Fibroblast of skin of left biceps (primary cell): ENCODE measurements around the gene SGMS2.

ENCODE experiments used
- DNase-seq, 2 experiments: peaks; one replicate each; pipeline ENCODE4 v3.0.0-alpha.2; 2013; ENCODE audit warnings: low read depth in 2 of 2

The SGMS2 gene

GRCh38 chr4:107824350-107825071, at the start of gene SGMS2:
TSS of gene SGMS2 (plus strand) at chr4:107824932. CDS start at chr4:107895554, 70,622 bp downstream.
- peak; percentile 36 to 45 for DNase-seq

GRCh38 chr4:107777890-107778289, 46.8 kb upstream of the SGMS2 start:
- no peak for DNase-seq

GRCh38 chr4:107778784-107779530, 45.8 kb upstream of the SGMS2 start:
- DNase-seq: no peak

- DNase-seq: no peak
These were observed 44.1 kb upstream of the SGMS2 start for GRCh38 chr4:107780665-107781064.

- no peak for DNase-seq
These were observed 32.8 kb upstream of the SGMS2 start for GRCh38 chr4:107791902-107792301.

- DNase-seq: no peak
These were observed 32.0 kb upstream of the SGMS2 start for GRCh38 chr4:107792711-107793110.

GRCh38 chr4:107793996-107794395, 30.7 kb upstream of the SGMS2 start:
- DNase-seq: no peak

- no peak for DNase-seq
These were observed 24.9 kb upstream of the SGMS2 start for GRCh38 chr4:107799669-107800450.

- DNase-seq: no peak
These were observed 24.0 kb upstream of the SGMS2 start for GRCh38 chr4:107800706-107801105.

- DNase-seq: no peak
These were observed 22.9 kb upstream of the SGMS2 start for GRCh38 chr4:107801766-107802211.

- no peak for DNase-seq
These were observed 19.8 kb upstream of the SGMS2 start for GRCh38 chr4:107804956-107805355.

- DNase-seq: no peak
These were observed 18.5 kb upstream of the SGMS2 start for GRCh38 chr4:107806196-107806595.

GRCh38 chr4:107808572-107808971, 16.2 kb upstream of the SGMS2 start:
- DNase-seq: no peak

GRCh38 chr4:107809210-107809609, 15.5 kb upstream of the SGMS2 start:
- DNase-seq: no peak

- no peak for DNase-seq
These were observed 10.0 kb upstream of the SGMS2 start for GRCh38 chr4:107814758-107815157.

- DNase-seq: no peak
These were observed 9.6 kb upstream of the SGMS2 start for GRCh38 chr4:107815158-107815557.

GRCh38 chr4:107818301-107818910, 6.3 kb upstream of the SGMS2 start:
- DNase-seq: no peak

- no peak for DNase-seq
These were observed 822 bp upstream of the SGMS2 start for GRCh38 chr4:107823870-107824349.

- no peak for DNase-seq
These were observed 516 bp downstream of the SGMS2 start for GRCh38 chr4:107825072-107825824.

GRCh38 chr4:107826421-107826980, 1.8 kb downstream of the SGMS2 start:
- DNase-seq: no peak
